ENCODE data around the gene GALNT12.
A peak's percentile ranks its signal among the peaks of the same experiment; 100 is the strongest.

Gene GALNT12

GRCh38 chr9:98836206-98836605, 28.7 kb downstream of the GALNT12 start:
- H3K4me1 ChIP-seq (ENCODE audit: insufficient read depth, low read length), result no peaks in the 10 kb centered on the region
- no peak overlapping the region for H2AFZ ChIP-seq (ENCODE audit: low read depth, low read length)
- H3K9me3 ChIP-seq (ENCODE audit: low read length), result no peaks in the 10 kb centered on the region
- H3K36me3 ChIP-seq (ENCODE audit: insufficient read depth, low read length), result no peaks in the 10 kb centered on the region
- no peak overlapping the region for H3K4me3 ChIP-seq (ENCODE audit: low read length)
- H3K27me3 ChIP-seq (ENCODE audit: insufficient read depth, low read length), result no peaks in the 10 kb centered on the region

DNA sequence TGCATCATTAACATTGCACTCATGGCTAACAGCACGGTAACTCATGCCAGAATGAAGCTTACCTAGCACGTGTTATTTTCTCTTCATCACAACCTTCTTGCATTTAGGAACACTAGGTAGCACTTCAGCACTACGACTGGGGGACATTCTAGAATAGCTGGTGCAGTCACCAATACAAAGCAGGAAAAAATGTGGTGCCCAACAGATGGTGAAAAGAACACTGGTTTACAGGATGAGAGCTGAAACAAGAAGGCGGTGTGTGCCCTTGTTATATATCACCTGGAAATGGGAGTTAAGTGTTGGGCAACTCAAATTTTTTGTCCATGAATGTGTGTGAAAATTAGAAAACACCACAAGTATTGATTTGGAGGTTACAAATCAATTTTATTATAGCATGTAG, 30.0 kb downstream of the GALNT12 start:
- Histone ChIP-seq H3K36me3 (ENCODE audit: insufficient read depth, low read length) (no peaks in the 10 kb centered on the region), H2AFZ (ENCODE audit: low read depth, low read length) (no peak overlapping the region), H3K4me3 (ENCODE audit: low read length) (no peak overlapping the region), H3K9me3 (ENCODE audit: low read length) (no peaks in the 10 kb centered on the region), H3K4me1 (ENCODE audit: insufficient read depth, low read length) (no peaks in the 10 kb centered on the region), H3K27me3 (ENCODE audit: insufficient read depth, low read length) (no peaks in the 10 kb centered on the region)

DNA sequence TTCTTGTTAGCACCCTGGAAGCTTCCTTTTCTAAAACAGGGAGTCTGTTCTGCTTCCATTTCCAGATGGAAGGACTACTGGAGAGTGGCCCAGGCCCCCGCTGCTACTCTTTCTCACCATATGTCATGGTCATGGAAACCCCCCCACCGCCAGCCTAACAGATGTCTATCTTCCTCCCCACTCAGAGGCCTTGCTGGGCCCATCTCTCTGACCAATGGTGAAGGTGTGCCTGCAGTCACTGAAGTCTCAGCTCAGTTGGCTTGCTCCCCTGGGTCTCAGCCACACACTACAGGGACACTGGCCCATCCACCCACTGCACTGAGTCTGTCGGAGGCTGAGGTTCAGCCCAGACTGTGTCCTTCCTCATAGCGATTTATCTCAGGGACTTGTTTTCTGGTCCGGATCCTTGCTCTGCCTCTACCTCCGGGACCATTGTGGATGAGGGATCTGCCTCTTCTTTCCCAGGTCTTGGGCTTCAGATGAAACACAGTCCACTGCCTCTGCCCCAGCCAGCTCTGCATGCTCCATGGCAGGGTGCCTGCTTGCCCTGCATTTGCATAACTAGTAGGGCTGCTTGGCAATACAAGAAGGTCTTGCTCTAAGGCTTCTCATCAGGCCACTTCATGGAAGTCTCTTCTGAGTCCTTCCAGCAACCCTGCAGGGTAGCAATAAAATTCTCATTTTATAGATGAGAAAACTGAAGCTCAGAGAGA, 30.8 kb downstream of the GALNT12 start:
- no peaks in the 10 kb centered on the region for H3K27me3 ChIP-seq (ENCODE audit: insufficient read depth, low read length)
- no peaks in the 10 kb centered on the region for H3K36me3 ChIP-seq (ENCODE audit: insufficient read depth, low read length)
- no peak overlapping the region for H2AFZ ChIP-seq (ENCODE audit: low read depth, low read length)
- no peaks in the 10 kb centered on the region for H3K4me1 ChIP-seq (ENCODE audit: insufficient read depth, low read length)
- H3K4me3 ChIP-seq (ENCODE audit: low read length), result no peak overlapping the region
- H3K9me3 ChIP-seq (ENCODE audit: low read length), result no peaks in the 10 kb centered on the region

DNA sequence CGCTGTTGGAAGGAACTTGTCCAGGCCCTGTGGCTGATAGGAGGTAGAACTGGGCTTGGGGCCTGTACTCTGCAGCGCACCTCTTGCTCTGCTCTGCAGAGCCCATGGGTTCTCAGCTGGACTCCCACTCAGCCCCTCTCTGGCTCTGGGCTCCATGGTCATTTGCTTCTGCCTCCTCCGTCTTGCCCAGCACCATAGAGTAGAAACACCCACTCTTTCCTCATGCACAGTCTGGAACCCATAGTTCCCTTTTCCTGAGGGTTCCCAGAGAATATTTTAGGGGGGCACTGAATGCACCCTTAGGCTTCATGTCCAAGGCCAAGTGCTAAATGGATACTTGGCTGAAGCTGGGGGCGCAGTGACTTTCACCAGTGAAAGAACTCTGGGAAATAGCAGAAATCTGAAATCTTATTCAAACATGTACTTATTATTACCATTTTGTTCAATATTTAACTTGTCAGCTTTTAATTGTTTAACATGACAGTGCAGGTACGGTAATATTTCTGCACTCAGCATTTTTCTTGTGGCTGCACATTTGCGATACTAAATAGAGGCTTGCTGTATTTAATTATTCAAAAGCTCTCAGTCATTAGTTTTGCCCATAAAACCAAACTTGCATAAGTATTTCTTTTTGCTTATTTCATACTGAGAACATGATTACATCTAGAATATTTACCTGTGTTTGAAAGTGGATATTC, 31.5 kb downstream of the GALNT12 start:
- no peak overlapping the region for H2AFZ ChIP-seq (ENCODE audit: low read depth, low read length)
- H3K27me3 ChIP-seq (ENCODE audit: insufficient read depth, low read length), result no peaks in the 10 kb centered on the region
- H3K36me3 ChIP-seq (ENCODE audit: insufficient read depth, low read length), result no peaks in the 10 kb centered on the region

GRCh38 chr9:98839724-98840123, 32.3 kb downstream of the GALNT12 start:
- H3K36me3 ChIP-seq (ENCODE audit: insufficient read depth, low read length), result no peaks in the 10 kb centered on the region
- H2AFZ ChIP-seq (ENCODE audit: low read depth, low read length), result no peak overlapping the region
- no peaks in the 10 kb centered on the region for H3K4me1 ChIP-seq (ENCODE audit: insufficient read depth, low read length)
- no peak overlapping the region for H3K4me3 ChIP-seq (ENCODE audit: low read length)
- no peaks in the 10 kb centered on the region for H3K9me3 ChIP-seq (ENCODE audit: low read length)
- H3K27me3 ChIP-seq (ENCODE audit: insufficient read depth, low read length), result no peaks in the 10 kb centered on the region

More for the DNA sequence above, 31.5 kb downstream of the GALNT12 start:
- Histone ChIP-seq H3K4me3 (ENCODE audit: low read length) (no peak overlapping the region), H3K9me3 (ENCODE audit: low read length) (no peaks in the 10 kb centered on the region), H3K4me1 (ENCODE audit: insufficient read depth, low read length) (no peaks in the 10 kb centered on the region)

DNA sequence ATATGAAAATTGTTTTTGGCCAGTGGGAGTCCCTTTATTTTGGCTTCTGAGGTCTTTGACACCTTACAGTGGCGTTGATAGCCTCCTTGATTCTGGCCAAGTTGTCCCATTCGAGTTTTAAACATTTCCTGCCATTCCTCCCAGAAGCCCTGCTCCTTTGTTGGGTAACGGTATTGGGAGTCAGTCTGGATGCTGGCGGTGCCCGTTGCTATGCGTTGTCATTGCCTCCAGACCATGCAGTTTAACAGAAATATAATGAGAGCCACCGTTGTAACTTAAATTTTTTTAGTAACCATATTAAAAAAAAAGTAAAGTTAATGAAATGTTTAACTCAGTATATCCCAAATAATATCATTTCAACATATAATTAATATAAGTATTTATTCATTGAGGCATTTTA, 35.0 kb downstream of the GALNT12 start:
- H3K36me3 ChIP-seq (ENCODE audit: insufficient read depth, low read length), result no peaks in the 10 kb centered on the region
- no peaks in the 10 kb centered on the region for H3K9me3 ChIP-seq (ENCODE audit: low read length)
- no peak overlapping the region for H3K4me3 ChIP-seq (ENCODE audit: low read length)
- H2AFZ ChIP-seq (ENCODE audit: low read depth, low read length), result no peak overlapping the region
- H3K4me1 ChIP-seq (ENCODE audit: insufficient read depth, low read length), result no peaks in the 10 kb centered on the region
- H3K27me3 ChIP-seq (ENCODE audit: insufficient read depth, low read length), result no peaks in the 10 kb centered on the region

DNA sequence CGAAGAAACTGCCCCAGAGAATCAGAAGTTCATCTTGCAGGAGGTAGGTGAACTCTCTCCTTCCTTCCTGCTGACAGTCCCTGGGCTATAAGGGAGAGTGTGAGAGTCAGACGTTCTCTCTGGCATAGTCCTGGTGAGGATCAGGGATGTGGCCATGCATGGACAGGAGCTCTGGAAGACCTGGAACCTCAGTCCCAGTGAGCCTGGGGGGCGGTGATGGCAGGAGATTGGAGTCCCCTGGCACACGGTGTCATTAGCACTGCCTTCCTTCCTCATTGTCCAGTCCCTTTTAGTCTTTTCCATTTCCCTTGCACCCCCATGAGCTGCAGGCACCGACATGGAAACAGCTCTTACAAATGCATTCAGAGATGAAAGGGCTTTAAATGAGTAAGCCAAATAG, 38.6 kb downstream of the GALNT12 start:
- Histone ChIP-seq H3K4me3 (ENCODE audit: low read length) (no peak overlapping the region), H2AFZ (ENCODE audit: low read depth, low read length) (no peak overlapping the region)

GRCh38 chr9:98846879-98847278, 39.4 kb downstream of the GALNT12 start:
- Histone ChIP-seq H2AFZ (ENCODE audit: low read depth, low read length) (no peak overlapping the region), H3K27me3 (ENCODE audit: insufficient read depth, low read length) (no peaks in the 10 kb centered on the region), H3K4me3 (ENCODE audit: low read length) (no peak overlapping the region), H3K4me1 (ENCODE audit: insufficient read depth, low read length) (peaks cover 2% of the 10 kb centered on the region), H3K9me3 (ENCODE audit: low read length) (no peaks in the 10 kb centered on the region), H3K36me3 (ENCODE audit: insufficient read depth, low read length) (no peaks in the 10 kb centered on the region)

More for the DNA sequence above, 38.6 kb downstream of the GALNT12 start:
- no peaks in the 10 kb centered on the region for H3K27me3 ChIP-seq (ENCODE audit: insufficient read depth, low read length)
- no peaks in the 10 kb centered on the region for H3K36me3 ChIP-seq (ENCODE audit: insufficient read depth, low read length)
- no peaks in the 10 kb centered on the region for H3K9me3 ChIP-seq (ENCODE audit: low read length)
- peaks cover 2% of the 10 kb centered on the region for H3K4me1 ChIP-seq (ENCODE audit: insufficient read depth, low read length)

DNA sequence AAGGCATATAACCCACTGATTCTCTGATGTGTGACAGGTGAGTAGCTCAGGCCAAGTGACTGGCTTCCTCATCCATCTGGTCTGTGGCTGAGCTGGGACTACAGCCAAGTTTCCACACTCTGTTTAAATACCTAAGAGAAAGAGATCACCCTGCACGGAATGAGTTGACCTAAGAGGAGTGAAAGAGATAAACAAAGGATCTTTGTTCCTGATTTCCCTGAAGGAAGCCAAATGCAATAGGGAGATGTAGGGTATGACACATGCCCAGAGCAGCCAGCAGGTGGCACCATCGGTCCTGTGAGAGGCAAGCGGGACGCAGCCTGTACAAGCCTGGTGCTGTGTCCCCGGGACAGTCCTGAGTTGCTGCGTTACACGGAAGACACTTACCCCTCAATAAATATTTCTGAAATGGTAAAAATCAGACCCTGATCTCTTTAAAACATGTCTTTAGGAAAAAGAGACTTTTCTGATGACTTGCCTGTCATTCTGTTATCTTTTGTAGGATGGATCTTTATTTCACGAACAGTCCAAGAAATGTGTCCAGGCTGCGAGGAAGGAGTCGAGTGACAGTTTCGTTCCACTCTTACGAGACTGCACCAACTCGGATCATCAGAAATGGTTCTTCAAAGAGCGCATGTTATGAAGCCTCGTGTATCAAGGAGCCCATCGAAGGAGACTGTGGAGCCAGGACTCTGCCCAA, 41.1 kb downstream of the GALNT12 start:
- H3K36me3 ChIP-seq (ENCODE audit: insufficient read depth, low read length), result no peaks in the 10 kb centered on the region
- peak overlapping the region; percentile 53 for H2AFZ ChIP-seq (ENCODE audit: low read depth, low read length)
- H3K4me1 ChIP-seq (ENCODE audit: insufficient read depth, low read length), result peaks cover 2% of the 10 kb centered on the region
- no peaks in the 10 kb centered on the region for H3K27me3 ChIP-seq (ENCODE audit: insufficient read depth, low read length)
- H3K9me3 ChIP-seq (ENCODE audit: low read length), result no peaks in the 10 kb centered on the region
- H3K4me3 ChIP-seq (ENCODE audit: low read length), result no peak overlapping the region

GRCh38 chr9:98849563-98849962, 42.1 kb downstream of the GALNT12 start:
- Histone ChIP-seq H3K4me3 (ENCODE audit: low read length) (no peak overlapping the region), H2AFZ (ENCODE audit: low read depth, low read length) (no peak overlapping the region), H3K36me3 (ENCODE audit: insufficient read depth, low read length) (no peaks in the 10 kb centered on the region), H3K9me3 (ENCODE audit: low read length) (no peaks in the 10 kb centered on the region), H3K4me1 (ENCODE audit: insufficient read depth, low read length) (peaks cover 2% of the 10 kb centered on the region), H3K27me3 (ENCODE audit: insufficient read depth, low read length) (no peaks in the 10 kb centered on the region)

DNA sequence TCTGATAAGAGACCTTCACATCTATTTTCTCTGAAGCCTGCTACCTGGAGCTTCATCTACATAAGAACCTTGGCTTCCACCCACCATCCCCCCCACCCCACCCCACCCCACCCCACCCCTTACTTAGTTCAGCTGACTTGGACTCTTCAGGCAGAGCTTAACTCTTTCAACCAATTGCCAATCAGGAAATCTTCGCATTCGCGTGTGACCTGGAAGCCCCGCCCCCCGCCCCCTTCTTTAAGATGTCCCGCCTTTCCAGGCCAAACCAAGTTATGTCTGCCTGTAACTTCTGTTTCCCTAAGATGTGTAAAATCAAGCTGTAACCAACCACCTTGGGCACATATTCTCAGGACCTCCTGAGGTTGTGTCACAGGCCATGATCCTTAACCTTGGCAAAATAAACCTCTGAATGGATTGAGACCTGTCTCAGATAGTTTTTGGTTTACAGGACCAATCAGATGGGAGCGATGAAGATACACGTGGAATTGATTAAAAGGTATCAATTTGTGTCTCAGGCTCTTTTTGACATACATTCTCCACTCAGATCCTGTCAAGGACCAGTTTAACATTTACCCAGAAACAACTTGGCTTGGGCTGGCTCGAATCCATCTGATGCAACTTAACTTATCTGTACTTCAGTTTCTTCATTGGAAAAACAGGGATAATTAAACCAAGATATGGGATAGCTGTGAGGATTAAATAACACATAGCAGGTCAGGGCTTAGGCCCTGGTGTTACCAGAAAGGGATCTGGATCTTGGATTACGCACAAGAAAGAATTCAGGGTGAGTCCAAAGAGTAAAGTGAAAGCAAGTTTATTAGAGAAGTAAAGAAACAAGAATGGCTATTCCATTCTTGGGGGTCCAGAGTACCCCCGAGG, 43.6 kb downstream of the GALNT12 start:
- no peaks in the 10 kb centered on the region for H3K36me3 ChIP-seq (ENCODE audit: insufficient read depth, low read length)
- H3K4me3 ChIP-seq (ENCODE audit: low read length), result no peak overlapping the region
- H3K27me3 ChIP-seq (ENCODE audit: insufficient read depth, low read length), result no peaks in the 10 kb centered on the region

DNA sequence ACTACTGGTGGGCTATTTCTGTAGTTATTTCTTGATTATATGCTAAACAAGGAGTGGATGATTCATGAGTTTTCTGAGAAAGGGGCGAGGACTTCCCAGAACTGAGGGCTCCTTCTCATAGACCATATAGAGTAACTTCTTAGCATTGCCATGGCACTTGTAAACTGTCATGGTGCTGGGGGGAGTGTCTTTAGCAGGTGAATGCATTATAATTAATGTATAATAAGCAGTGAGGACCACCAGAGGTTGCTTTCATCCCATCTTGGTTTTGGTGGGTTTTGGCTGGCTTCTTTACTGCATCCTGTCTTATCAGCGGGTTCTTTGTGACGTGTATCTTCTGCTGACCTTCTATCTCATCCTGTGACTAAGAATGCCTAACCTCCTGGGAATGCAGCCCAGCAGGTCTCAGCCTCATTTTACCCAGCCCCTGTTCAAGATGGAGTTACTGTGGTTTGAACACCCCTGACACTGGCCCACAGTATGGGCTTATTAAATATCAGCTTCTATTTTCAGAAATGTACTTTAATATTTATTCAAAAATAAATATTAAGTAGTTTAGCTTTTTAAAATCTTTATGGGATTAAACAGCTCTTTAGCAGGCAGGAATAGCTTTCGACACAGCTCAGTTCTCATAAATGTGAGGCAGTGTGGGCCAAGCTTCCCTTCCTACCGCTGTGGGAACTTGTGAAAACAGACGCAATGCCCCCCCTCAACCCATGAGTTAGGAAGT, 44.4 kb downstream of the GALNT12 start:
- no peaks in the 10 kb centered on the region for H3K27me3 ChIP-seq (ENCODE audit: insufficient read depth, low read length)
- H3K4me3 ChIP-seq (ENCODE audit: low read length), result no peak overlapping the region
- peaks cover 2% of the 10 kb centered on the region for H3K4me1 ChIP-seq (ENCODE audit: insufficient read depth, low read length)
- H3K9me3 ChIP-seq (ENCODE audit: low read length), result no peaks in the 10 kb centered on the region
- no peak overlapping the region for H2AFZ ChIP-seq (ENCODE audit: low read depth, low read length)
- no peaks in the 10 kb centered on the region for H3K36me3 ChIP-seq (ENCODE audit: insufficient read depth, low read length)

More for the DNA sequence above, 43.6 kb downstream of the GALNT12 start:
- no peak overlapping the region for H2AFZ ChIP-seq (ENCODE audit: low read depth, low read length)
- peaks cover 2% of the 10 kb centered on the region for H3K4me1 ChIP-seq (ENCODE audit: insufficient read depth, low read length)
- no peaks in the 10 kb centered on the region for H3K9me3 ChIP-seq (ENCODE audit: low read length)
